ENCODE results near the gene GP1BA. TPM values are rescaled to one million over a fixed set of nuclear protein-coding genes. Genes with fewer than 3 reads are reported as not detected.

The GP1BA gene
- total and polyA plus RNA-seq, 2 of the 8 experiments (the other 6 are each of a cell fraction or from before 2014, with no cell fraction given), result not detected

DNA sequence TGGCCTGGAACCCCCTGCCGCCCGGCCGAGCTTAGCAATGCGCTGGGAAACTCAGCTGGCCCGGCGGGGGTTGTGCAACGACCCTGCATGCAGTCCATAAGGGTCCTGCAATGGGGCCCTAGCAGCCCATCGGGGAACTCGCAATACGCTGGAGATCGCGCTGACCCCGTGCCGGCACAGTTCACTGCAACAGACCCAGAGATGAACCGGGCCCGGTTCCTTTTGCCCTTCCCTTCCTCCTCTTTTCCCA is 7.4 kb downstream of the GP1BA start:
- H2BK5ac ChIP-seq (ENCODE audit: low read depth, low read length), result peak overlapping the region; percentile 97
- H2BK12ac ChIP-seq (ENCODE audit: low read depth, low read length), result no peak overlapping the region
- peaks cover 0 to 6% of the 10 kb centered on the region in 2 experiments for H4K20me1 ChIP-seq (replicated peaks in 1 of 2; ENCODE audit: control insufficient read depth in 1 of 2, insufficient read depth in 2 of 2, low read length in 2 of 2)
- peaks cover 0 to 34% of the 10 kb centered on the region in 2 experiments; a peak in 3 of 4 replicates for H3K79me2 ChIP-seq (ENCODE audit: control insufficient read depth in 1 of 2, insufficient read depth in 2 of 2, low read length in 2 of 2)
- POLR2A ChIA-PET (ENCODE audit: partially characterized antibody), result interaction anchor here (0.9 to 27.4 kb wide), 19 partner anchors 11 to 215 kb away, joined by 3 to 987 read pairs (median 9); partner anchors contain the start of genes C17orf107, CAMTA2, CHRNE and ENO3
- no peak overlapping the region for H3K23ac ChIP-seq (ENCODE audit: insufficient read length)
- 1% methylated on average over 16 of the region's 16 CpGs; no CpG with 5 or more reads in 1 of the 2 experiments for WGBS, 2 experiments (ENCODE audit: extremely low coverage in 1 of 2, insufficient coverage in 1 of 2, insufficient read length in 1 of 2, insufficient replicate concordance in 2 of 2, low coverage in 1 of 2, low lambda C conversion rate in 2 of 2, missing lambda C conversion rate in 1 of 2)
- peak overlapping the region; percentile 93 to 96 for H3K4me2 ChIP-seq (ENCODE audit: insufficient read depth in 1 of 2, low read depth in 2 of 2, low read length in 2 of 2)
- H3K4me1 ChIP-seq (replicated peaks in 1 of 4; ENCODE audit: control insufficient read depth in 3 of 4, insufficient read depth in 4 of 4, low read length in 3 of 4), result peaks cover 0 to 11% (median 6%) of the 10 kb centered on the region in 4 experiments; a peak in 5 of 7 replicates
- DNase-seq (ENCODE audit: low read depth in 1 of 2, low spot score in 2 of 2) (no peak), FAIRE-seq (no peak)
- peaks cover 19% of the 10 kb centered on the region for H3K23me2 ChIP-seq (ENCODE audit: low read depth, low read length)
- H3K4ac ChIP-seq (replicated peaks; ENCODE audit: insufficient read length, low read depth, low read length), result peak overlapping the region; percentile 0
- H4K8ac ChIP-seq (ENCODE audit: extremely low read depth, insufficient read depth, low read length), result peak overlapping the region; percentile 92
- H3K4me3 ChIP-seq (ENCODE audit: extremely low read depth in 1 of 4, insufficient read depth in 2 of 4, low read depth in 3 of 4, low read length in 4 of 4), result peak overlapping the region; percentile 85 to 94 (median 90)
- CTCF ChIA-PET (ENCODE audit: partially characterized antibody), result interaction anchor here (0.9 to 5.9 kb wide), 13 partner anchors 10 to 60 kb away, joined by 3 to 26 read pairs (median 4); partner anchors contain the start of genes CHRNE, ENO3 and SPAG7
- H3K9me3 ChIP-seq (ENCODE audit: insufficient read depth in 2 of 2, low read depth in 1 of 2, low read length in 1 of 2), result no peaks in the 10 kb centered on the region
- H3K56ac ChIP-seq (replicated peaks; ENCODE audit: insufficient read length, low read depth, low read length), result peak overlapping the region; percentile 50
- H3K36me3 ChIP-seq (ENCODE audit: control insufficient read depth in 2 of 4, insufficient read depth in 4 of 4, low read length in 3 of 4), result peaks cover 15 to 30% (median 23%) of the 10 kb centered on the region in 4 experiments
- TF ChIP-seq CREB1 (IDR thresholded peaks at IDR 0.05) (0 out of 2 replicates have a peak, but pooled peaks have one; percentile 3), ASH2L (IDR thresholded peaks at IDR 0.05; ENCODE audit: low read length) (peak; percentile 22), SIX5 (IDR thresholded peaks at IDR 0.05; ENCODE audit: low read depth, low read length) (no peak), CEBPB (IDR thresholded peaks at IDR 0.05; ENCODE audit: low read depth, low read length) (peak; percentile 48; the same call in 1 of the 2 replicates)
- no peak overlapping the region for H3K14ac ChIP-seq (ENCODE audit: insufficient read length)
- H3K27ac ChIP-seq (ENCODE audit: low read depth, low read length), result peak overlapping the region; percentile 88
- no peak overlapping the region; the same call in 1 of the 2 replicates for H2AK5ac ChIP-seq (ENCODE audit: low read depth, low read length)
- H3K18ac ChIP-seq (ENCODE audit: extremely low read depth, low read length), result peak overlapping the region; percentile 41
- H2BK20ac ChIP-seq (ENCODE audit: low read length), result no peak overlapping the region
- H2BK120ac ChIP-seq (replicated peaks; ENCODE audit: low read depth, low read length), result no peak overlapping the region
- H4K5ac ChIP-seq (ENCODE audit: insufficient read length, low read depth, low read length), result peak overlapping the region; percentile 73
- H2AFZ ChIP-seq (ENCODE audit: low read length), result no peak overlapping the region
- H3K27me3 ChIP-seq (replicated peaks in 1 of 4; ENCODE audit: control insufficient read depth in 3 of 4, extremely low read depth in 1 of 4, insufficient read depth in 3 of 4, low read length in 3 of 4), result no peaks in the 10 kb centered on the region
- H2BK15ac ChIP-seq (ENCODE audit: low read length), result no peak overlapping the region
- peak overlapping the region; percentile 68 to 93 (median 86) for H3K9ac ChIP-seq (replicated peaks in 1 of 4; ENCODE audit: extremely low read depth in 1 of 4, low read depth in 3 of 4, low read length in 3 of 4)
- H4K91ac ChIP-seq (replicated peaks; ENCODE audit: insufficient read length, low read length), result no peak overlapping the region
- peaks cover 9% of the 10 kb centered on the region for H3K79me1 ChIP-seq (ENCODE audit: low read depth, low read length)
